Activated CD8-positive, alpha-beta memory T cell treated with anti-CD3 and anti-CD28 coated beads, Interleukin-2, amount 50 U/mL, for 24 hours (primary cell): ENCODE data around the gene RBM11.
"Not testable (repeated sequence)": the region's sequence is repeated elsewhere in the genome, so short reads cannot be mapped to it uniquely, and the experiment has no call there.

Experiments
- DNase-seq: peaks from one replicate; pipeline ENCODE4 v3.0.0-alpha.2; 2020; ENCODE audit errors: extremely low read depth

RBM11 gene

GRCh38 chr21:14215971-14216641, at the start of gene RBM11:
Gene RBM11 (plus strand): TSS chr21:14216157. CDS start chr21:14216187, 30 bp downstream.
- peak; percentile 29 for DNase-seq

- not testable (repeated sequence) for DNase-seq
These were observed 49.3 kb upstream of the RBM11 start for GRCh38 chr21:14166463-14167223.

- DNase-seq = no peak
These were observed 9.7 kb upstream of the RBM11 start for GRCh38 chr21:14206222-14206621.

GRCh38 chr21:14210738-14211137, 5.2 kb upstream of the RBM11 start, which contains the start of gene LIPI:
Gene LIPI (minus strand): TSS chr21:14210955. CDS start chr21:14210845, 110 bp downstream.
- no peak for DNase-seq

- DNase-seq = no peak
These were observed 2.8 kb upstream of the RBM11 start for GRCh38 chr21:14213164-14213563.

GRCh38 chr21:14223365-14223764, 7.4 kb downstream of the RBM11 start:
- DNase-seq = no peak

GRCh38 chr21:14229399-14229798, 13.4 kb downstream of the RBM11 start:
- DNase-seq = no peak

GRCh38 chr21:14235101-14235500, 19.1 kb downstream of the RBM11 start:
- DNase-seq = no peak

- DNase-seq = no peak
These were observed 20.2 kb downstream of the RBM11 start for GRCh38 chr21:14236180-14236579.

- DNase-seq = no peak
These were observed 23.3 kb downstream of the RBM11 start for GRCh38 chr21:14239281-14239680.

- DNase-seq = no peak
These were observed 25.3 kb downstream of the RBM11 start for GRCh38 chr21:14241297-14241696.

- DNase-seq = no peak
These were observed 27.5 kb downstream of the RBM11 start for GRCh38 chr21:14243461-14243860.

GRCh38 chr21:14243874-14244273, 27.9 kb downstream of the RBM11 start:
- DNase-seq = no peak

- no peak for DNase-seq
These were observed 29.0 kb downstream of the RBM11 start for GRCh38 chr21:14244911-14245310.

- no peak for DNase-seq
These were observed 29.8 kb downstream of the RBM11 start for GRCh38 chr21:14245711-14246110.

GRCh38 chr21:14251336-14251735, 35.4 kb downstream of the RBM11 start:
- no peak for DNase-seq

GRCh38 chr21:14259747-14260146, 43.8 kb downstream of the RBM11 start:
- DNase-seq = no peak

- DNase-seq = no peak
These were observed 44.3 kb downstream of the RBM11 start for GRCh38 chr21:14260174-14260764.

GRCh38 chr21:14262039-14262438, 46.1 kb downstream of the RBM11 start:
- DNase-seq = no peak

GRCh38 chr21:14263879-14264278, 47.9 kb downstream of the RBM11 start:
- DNase-seq = no peak

GRCh38 chr21:14265023-14265422, 49.1 kb downstream of the RBM11 start:
- no peak for DNase-seq

GRCh38 chr21:14267076-14267475, 51.1 kb downstream of the RBM11 start:
- no peak for DNase-seq

GRCh38 chr21:14270631-14271030, 54.7 kb downstream of the RBM11 start:
- DNase-seq = no peak
